NCI-H82 (cell line): ENCODE measurements around the gene FAM118A.
"Not testable (repeated sequence)": the region's sequence is repeated elsewhere in the genome, so short reads cannot be mapped to it uniquely, and the experiment has no call there.

ENCODE experiments used
- DNase-seq: peaks from one replicate; lab custom pipeline; 2025; lab: John Stamatoyannopoulos, UW

The FAM118A gene

DNA sequence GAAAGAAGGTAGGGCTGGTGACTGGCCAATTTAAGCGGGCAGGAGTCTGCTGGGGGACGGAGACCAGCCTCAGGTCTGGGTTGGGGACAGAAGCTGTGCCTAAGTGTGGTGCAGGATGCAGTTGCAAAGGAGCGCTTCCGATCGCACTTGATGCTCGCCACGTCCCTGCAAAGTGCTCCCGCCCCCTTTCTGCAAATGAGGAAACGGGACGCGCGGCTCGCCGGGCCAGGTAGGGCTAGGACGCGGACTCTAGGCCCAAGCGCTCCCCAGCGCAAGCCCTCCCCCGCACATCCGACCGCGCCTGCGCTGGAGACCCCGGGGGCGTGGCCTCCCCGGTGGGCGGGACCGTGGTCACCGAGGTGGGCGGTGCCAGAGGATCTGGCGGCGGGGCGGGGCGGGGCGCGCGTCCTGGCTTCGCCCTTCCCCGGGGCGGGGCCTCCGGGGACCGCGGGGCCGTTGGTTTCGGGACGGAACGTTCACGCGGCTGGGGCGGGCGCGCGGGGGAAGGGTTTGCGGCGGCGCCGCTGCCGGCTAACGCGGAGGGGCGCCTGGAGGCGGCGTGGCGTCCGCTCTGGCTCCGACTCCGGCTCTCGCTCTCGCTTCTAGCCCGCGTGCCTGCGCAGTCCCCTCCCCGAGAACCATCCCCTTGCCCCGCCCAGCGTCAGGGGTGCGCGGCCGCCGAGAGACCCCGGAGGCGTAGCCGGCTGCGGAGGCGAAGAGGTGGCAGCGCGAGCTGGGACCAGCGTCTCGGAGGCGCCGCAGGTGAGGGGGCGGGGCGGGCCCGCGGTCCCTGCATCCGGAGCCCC is at the start of gene FAM118A:
FAM118A (plus strand) TSS at position 513 of the 806 bp plus-strand sequence. CDS start 12,446 bp downstream, outside the sequence.
- DNase-seq = peak; percentile 89

- not testable (repeated sequence) for DNase-seq
Observed at GRCh38 chr22:45260395-45260759, 49.4 kb upstream of the FAM118A start.

GRCh38 chr22:45261407-45262088 is 48.2 kb upstream of the FAM118A start:
- DNase-seq = no peak

DNA sequence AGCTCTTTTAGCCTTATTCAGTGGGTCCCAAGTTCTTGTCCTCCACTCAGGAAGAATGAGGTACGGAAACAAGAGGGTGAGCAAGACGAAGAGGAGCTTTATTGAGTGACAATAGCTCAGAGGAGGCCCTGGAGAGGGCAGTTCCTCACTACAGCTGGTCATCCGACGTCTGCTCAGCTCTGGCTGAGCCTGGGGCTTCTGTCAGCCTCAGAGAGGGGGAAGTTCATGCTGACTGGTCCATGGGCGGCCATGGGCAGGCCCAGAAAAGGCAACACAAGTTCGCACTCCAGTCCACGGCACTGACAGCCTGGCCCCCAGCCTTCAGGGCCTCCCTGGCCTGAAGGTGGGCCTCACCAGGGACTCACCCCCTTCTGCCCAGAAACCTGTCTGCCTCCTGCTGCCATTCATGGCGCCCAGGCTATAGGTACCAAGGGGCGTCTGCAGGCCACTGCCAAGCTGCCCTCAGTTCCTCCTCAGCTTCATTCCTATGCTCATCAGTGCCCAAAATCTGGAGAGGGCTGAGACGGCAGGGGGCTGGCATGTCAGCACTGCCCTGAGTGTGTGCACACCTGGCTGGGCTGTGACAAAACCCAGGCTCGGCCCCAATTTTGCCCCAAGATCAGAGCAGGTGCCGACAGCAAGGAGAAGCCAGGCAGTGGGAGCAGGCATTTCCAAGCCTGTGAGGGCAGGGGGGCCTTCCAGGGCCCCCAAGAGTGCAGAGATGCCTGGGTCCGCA is 47.4 kb upstream of the FAM118A start:
- DNase-seq = peak; percentile 11

DNA sequence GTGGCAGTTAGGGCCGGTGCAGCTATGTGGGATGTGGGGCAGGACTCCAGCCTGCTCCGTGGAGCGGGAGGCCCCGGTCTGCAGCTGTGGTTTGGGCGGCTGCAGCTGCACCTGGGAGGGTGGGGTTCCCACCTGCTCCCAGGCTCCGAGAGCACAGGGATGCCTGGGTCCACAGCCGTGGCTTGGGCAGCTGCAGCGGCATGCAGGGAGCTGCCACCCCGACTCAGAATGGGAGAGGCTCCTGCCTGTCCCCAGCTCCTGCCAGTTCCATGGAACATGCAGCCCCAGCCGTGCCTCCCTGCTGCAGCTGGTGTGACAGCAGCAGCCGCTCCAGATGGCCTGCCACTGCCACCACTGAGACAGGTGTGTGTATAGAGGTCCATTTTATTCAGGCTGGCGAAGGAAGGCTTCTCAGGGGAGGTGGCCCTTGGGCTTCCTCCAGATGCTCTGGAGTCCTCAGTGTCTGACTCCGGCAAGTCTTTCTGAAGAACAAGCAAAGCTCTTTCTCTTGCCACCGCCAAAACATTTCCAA is 46.7 kb upstream of the FAM118A start:
- DNase-seq = peak; percentile 58

DNA sequence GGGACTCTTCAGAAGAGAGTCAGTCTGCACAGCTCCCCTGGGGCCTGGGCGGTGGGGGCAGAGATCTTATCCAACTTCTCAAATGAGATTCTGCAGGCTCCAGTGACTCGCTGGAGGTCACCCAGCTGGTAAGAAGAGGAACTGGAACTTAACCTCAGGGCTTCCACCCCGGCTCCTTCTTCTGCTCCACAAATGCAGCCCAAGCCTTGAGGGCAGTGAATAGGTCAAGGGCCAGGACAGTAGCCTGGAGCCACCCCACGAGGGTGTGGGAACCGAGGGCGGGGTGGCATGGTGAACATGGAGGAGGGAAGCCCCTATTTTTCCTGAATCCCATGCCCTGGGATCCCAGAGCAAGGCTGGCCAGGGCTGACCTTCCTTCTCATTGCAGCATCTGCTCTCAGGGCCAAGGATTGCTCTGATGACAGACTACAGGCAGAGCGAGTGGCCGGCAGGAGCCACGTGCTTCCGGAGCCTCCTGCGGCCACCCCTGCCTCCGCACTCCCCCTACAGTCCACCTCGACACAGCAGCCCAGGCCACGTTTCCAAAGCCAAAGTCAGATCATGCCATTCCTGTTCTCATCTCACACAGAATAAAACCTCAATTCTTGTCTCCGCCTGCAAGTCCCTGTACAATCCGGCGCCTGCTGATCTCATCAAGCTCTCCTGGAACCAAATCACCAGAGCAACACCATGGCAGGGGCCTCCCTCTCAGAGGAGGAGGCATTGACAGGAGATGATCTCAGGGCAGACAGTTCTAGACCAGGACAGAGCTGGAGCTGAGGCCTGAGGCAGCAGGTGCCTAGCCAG is 46.1 kb upstream of the FAM118A start:
- DNase-seq = peak; percentile 60

DNA sequence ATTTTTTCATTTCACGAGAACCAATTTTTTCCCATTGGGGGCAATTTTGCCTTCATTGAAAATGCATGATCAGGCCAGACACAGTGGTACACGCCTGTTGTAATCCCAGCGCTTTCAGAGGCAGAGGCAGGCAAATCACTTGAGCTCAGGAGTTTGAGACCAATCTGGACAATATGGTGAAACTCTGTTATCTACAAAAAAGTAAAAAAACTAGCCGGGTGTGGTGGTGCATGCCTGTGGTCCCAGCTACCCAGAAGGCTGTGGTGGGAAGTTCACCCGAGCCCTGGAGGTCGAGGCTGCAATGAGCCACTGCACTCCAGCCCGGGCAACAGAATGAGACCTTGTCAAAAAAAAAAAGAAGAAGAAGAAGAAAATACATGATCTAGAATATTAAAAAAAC is 44.2 kb upstream of the FAM118A start:
- no peak for DNase-seq

GRCh38 chr22:45268167-45268957 is 41.4 kb upstream of the FAM118A start:
- DNase-seq = peak; percentile 86

DNA sequence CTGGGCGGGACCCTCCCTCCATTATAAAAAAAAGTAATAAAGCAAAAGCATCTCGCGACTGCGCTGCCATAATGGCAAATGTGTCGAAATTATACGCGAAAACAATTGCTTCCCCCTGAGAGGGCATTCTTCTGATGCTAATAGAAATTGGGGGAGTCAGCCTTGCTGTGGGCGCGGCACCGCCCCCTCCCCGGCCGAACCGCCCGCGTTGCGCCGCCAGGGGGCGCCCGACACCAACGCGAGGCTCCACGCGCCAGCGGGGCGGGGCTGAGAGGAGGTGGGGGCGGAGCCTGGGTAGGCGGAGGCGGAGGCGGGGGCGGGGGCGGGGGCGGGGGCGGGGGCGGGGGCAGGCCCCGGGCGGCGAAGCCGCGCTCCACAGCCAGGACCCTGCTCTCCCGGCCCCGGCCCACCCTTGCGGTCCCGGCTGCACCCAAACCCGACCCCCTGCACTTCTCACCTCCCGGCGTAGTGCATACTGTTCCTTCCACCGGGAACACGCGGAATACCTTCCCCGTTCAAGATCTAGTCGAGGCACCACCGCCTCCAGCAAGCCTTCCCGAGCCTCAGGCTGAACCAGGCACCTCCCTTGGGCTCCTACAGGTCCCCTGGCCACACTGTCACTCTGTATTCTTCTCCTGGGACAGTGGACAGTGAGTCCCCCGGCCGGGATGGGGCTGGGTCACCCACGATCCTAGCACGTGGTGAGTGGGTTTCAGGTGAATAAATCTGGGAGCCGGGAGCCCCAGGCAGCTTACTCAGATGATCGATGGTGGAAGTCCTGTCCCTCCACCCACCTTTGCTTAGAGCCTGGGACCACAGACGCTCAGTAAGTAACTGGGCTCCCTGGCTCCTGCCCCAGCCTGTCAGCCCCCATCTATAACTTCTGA is 40.5 kb upstream of the FAM118A start:
- peak; percentile 75 for DNase-seq

GRCh38 chr22:45270095-45271020 is 39.4 kb upstream of the FAM118A start:
- no peak for DNase-seq

DNA sequence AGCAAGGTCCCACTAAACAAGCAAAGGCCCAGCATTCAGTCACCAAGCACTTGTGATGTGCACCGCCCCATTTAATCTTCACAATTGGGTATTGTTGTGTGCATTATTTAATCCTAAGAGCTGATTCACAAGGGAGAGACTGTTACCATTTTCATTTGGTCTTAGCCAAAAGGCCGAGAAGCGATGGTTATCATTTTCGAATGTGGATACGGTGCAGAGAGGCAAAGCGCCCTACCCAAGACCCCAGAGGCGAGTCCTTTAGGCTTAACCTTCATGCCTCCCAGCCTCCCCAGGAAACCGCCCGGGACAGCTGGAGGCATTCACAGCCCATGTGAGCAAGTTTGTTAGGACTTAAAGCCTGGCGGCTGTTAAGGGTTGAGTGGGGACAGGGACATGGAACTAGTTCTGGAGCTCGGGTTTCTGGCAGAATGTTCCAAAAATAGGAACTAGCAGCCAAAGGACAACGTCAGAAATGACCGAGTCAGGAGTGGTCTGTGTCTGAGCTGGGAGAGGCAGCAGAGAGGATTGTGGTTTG is 38.0 kb upstream of the FAM118A start:
- DNase-seq = peak; percentile 28

DNA sequence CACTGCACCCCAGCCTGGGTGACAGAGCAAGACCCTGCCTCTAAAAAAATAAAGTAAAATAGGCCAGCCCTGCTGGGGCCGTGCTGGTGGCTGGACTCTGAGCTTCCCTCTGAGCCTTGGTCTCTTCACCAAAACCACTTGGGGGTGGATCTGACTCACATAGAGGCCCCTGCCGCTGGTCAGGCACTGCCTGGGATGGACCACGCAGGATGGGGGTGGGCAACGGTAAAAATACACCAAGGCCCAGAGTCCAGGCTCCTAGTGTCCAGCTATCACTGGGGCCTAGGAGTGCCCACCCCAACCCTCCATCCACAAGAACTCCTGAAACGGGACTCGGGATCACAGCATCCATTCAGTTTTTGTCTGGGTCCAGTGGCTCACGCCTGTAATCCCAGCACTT is 37.2 kb upstream of the FAM118A start:
- DNase-seq = no peak

DNA sequence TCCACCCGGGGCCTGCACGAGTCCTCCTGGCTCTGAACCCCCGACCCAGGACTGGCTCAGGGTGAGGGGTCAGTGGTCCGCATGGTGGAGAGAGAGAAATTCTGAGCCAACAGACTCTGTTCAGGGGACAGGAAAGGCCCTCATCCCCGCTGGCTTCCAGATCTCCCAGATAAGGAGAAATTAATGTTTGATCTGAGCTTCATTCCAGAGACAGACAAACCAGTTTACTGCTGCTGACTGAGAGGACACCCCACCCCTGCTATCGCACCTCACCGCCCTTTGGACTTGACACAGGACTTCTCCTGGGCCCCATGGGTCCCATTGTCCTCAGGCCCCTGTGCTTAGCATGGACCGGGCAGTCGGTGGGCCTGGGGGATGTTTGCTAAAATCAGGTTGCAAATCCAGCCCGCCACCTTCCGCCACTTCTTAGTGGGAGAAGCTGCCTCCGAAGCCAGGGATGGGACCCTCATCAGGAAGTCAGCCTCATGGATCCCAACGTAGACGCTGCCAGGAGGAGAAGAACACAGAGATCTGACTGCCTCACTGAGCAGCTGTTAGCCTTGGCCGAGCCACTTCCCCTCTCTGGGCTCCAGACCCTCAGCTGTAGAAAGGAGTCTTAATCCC is 36.2 kb upstream of the FAM118A start:
- DNase-seq = no peak

DNA sequence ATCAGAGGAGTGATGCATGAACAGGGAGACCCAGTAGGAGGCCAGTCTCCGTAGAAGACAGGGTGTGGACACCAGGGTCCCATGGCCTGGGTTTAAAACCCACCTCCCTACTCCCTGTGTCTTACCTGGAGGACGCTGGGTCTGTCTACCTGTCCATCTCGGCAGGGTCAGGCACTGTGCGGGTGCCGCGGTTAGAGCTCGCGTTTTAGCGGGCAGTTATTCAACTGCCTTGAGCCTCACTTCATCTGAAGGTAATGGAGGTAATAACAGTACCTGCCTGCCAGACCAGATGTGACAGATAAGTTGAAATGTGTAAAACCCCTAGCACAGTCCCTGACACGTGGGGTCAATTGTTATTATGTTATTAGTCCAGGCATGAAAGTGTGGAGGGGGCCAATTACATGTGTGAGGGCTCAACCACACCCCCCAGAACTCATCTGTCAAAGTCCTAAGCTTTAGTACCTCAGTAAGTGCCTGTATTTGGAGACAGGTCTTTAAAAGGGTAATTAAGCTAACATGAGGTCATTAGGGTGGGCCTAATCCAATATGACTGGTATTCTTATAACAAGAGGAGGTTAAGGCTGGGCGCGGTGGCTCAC is 33.1 kb upstream of the FAM118A start:
- peak; percentile 63 for DNase-seq

- not testable (repeated sequence) for DNase-seq
Observed at GRCh38 chr22:45277720-45278119, 32.0 kb upstream of the FAM118A start.

DNA sequence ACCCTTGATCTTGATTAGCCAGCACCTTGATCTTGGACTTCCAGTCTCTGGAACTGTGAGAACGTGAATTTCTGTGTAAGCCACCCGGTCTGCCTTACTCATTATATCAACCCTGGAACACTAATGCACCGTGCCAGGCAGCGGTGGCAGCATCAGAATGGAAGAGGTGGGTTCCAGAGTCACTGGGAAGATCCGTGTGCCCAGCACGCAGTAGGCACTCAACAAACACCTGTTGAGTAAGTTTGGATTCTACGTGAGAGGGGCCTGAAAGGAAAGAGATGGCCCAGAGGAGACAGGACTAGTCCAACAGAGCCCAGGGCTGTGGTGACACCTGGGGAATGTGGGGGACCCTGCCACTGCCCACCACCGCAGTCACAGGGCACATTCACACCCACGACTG is 31.6 kb upstream of the FAM118A start:
- DNase-seq = no peak

GRCh38 chr22:45280587-45280980 is 29.1 kb upstream of the FAM118A start:
- DNase-seq = no peak

- DNase-seq = no peak
Observed at GRCh38 chr22:45281010-45281409, 28.7 kb upstream of the FAM118A start.
